MCF 10A (cell line): ENCODE results near the gene TRA2A. TPM values are rescaled to one million over a fixed set of nuclear protein-coding genes. Genes with fewer than 3 reads are reported as not detected.

Source experiments
- BruUV-seq: library from RNA; stranded (reverse); fragments of 400-500 nt; replicated peaks from 2 replicates; lab custom pipeline; 2021; lab: Mats Ljungman, UMichigan
- CTCF ChIA-PET: fragments of 300-600 bp; sonication (Branson Sonifier 250); formaldehyde crosslinking; extraction: SDS; loops from one replicate; lab custom pipeline; 2021; ENCODE audit warnings: antibody characterized with exemption, inconsistent platforms; lab: Yijun Ruan, JAX
- POLR2A ChIA-PET: fragments of 300-600, 350-650 bp; sonication (Branson Sonifier 250); formaldehyde crosslinking; extraction: SDS; loops from one replicate; lab custom pipeline; 2020; ENCODE audit warnings: antibody characterized with exemption, inconsistent platforms; lab: Yijun Ruan, JAX
- DNase-seq: peaks from one replicate; pipeline ENCODE4 v3.0.0-alpha.2; 2018; ENCODE audit not compliant: unreplicated experiment
- H3K27ac Mint-ChIP-seq: one replicate; pipeline ENCODE4 v1.8.0; 2022; ENCODE audit warnings: mild to moderate bottlenecking, low read depth, mixed read lengths; ENCODE audit not compliant: unreplicated experiment
- H3K27me3 Mint-ChIP-seq: one replicate; pipeline ENCODE4 v1.8.0; 2022; ENCODE audit warnings: mixed read lengths; ENCODE audit not compliant: insufficient read depth, unreplicated experiment
- H3K36me3 Mint-ChIP-seq: one replicate; pipeline ENCODE4 v1.8.0; 2022; ENCODE audit warnings: mild to moderate bottlenecking, moderate library complexity, mixed read lengths; ENCODE audit not compliant: insufficient read depth, unreplicated experiment
- H3K4me1 Mint-ChIP-seq: one replicate; pipeline ENCODE4 v1.8.0; 2022; ENCODE audit warnings: mixed read lengths; ENCODE audit not compliant: insufficient read depth, unreplicated experiment
- H3K4me3 Mint-ChIP-seq: one replicate; pipeline ENCODE4 v1.8.0; 2022; ENCODE audit warnings: mild to moderate bottlenecking, moderate library complexity, mixed read lengths; ENCODE audit not compliant: unreplicated experiment
- H3K9me3 Mint-ChIP-seq: one replicate; pipeline ENCODE4 v1.8.0; 2022; ENCODE audit warnings: mixed read lengths; ENCODE audit not compliant: unreplicated experiment
- CTCF ChIP-seq: fragments of 200-600 bp; IDR thresholded peaks from one replicate; pipeline ENCODE4 v1.8.0; 2022; ENCODE audit warnings: antibody characterized with exemption, mild to moderate bottlenecking; ENCODE audit not compliant: unreplicated experiment
- intact Hi-C: fragments of 100-400 bp; cut with micrococcal nuclease; formaldehyde crosslinking; loops from 2 replicates; pipeline ENCODE4 v1.14.1; 2022
- total RNA-seq: library from RNA; stranded (reverse); gene quantifications from 2 replicates; pipeline ENCODE4 v1.2.3, GENCODE V29; 2022

The TRA2A gene
- total RNA-seq, 1 experiment from 2014 or later: 113 TPM

GRCh38 chr7:23454881-23455526, 76.8 kb downstream of the TRA2A start:
- CTCF ChIA-PET: interaction anchor here (0.7 to 1.1 kb wide), 6 partner anchors 8 to 182 kb away, joined by 3 to 7 read pairs (median 4); partner anchors contain the start of gene IGF2BP3

More at GRCh38 chr7:23454881-23455526, 76.8 kb downstream of the TRA2A start:
- no peaks in the 10 kb centered on the region for H3K9me3 Mint-ChIP-seq
- H3K27ac Mint-ChIP-seq: peak overlapping the region; percentile 13
- DNase-seq: no peak
- TF ChIP-seq CTCF: no peak
- BruUV-seq: no TSS peak
- POLR2A ChIA-PET: interaction anchor here (1.2 kb wide), 1 partner anchor 22 kb away, joined by 4 read pairs; no protein-coding TSS in a partner anchor
- intact Hi-C loops: no loop called here
- H3K4me1 Mint-ChIP-seq: no peaks in the 10 kb centered on the region
- H3K4me3 Mint-ChIP-seq: no peak overlapping the region
- no peaks in the 10 kb centered on the region for H3K27me3 Mint-ChIP-seq
- H3K36me3 Mint-ChIP-seq: no peaks in the 10 kb centered on the region

Other genes starting within 250 kb of the TRA2A start
- gene MALSU1, start 232.6 kb downstream of the TRA2A start, total RNA-seq: 64.8 and 78.3 TPM in 2 replicates
- 27.0 and 29.8 TPM in 2 replicates for gene IGF2BP3, start 61.5 kb downstream of the TRA2A start, total RNA-seq
- gene CCDC126, start 65.4 kb upstream of the TRA2A start, total RNA-seq: 4.2 and 4.7 TPM in 2 replicates
- 0.25 and 0.44 TPM in 2 replicates for gene FAM221A, start 148.2 kb upstream of the TRA2A start, total RNA-seq
- gene STK31, start 178.2 kb upstream of the TRA2A start, total RNA-seq: not detected in 2 replicates